GM20000 (cell line): ENCODE data around the gene XPO1.
"Not testable (repeated sequence)": the region's sequence is repeated elsewhere in the genome, so short reads cannot be mapped to it uniquely, and the experiment has no call there.

ENCODE experiments used
- DNase-seq: peaks from one replicate; pipeline ENCODE4 v3.0.0; 2012; ENCODE audit warnings: low spot score
- TF ChIP-seq, protein P1 (sequence below): IDR thresholded peaks from 2 replicates; pipeline ENCODE4 v1.5.1; 2012; ENCODE audit warnings: mild to moderate bottlenecking, control low read depth; ENCODE audit errors: extremely low read depth, missing control alignments

Gene XPO1

DNA sequence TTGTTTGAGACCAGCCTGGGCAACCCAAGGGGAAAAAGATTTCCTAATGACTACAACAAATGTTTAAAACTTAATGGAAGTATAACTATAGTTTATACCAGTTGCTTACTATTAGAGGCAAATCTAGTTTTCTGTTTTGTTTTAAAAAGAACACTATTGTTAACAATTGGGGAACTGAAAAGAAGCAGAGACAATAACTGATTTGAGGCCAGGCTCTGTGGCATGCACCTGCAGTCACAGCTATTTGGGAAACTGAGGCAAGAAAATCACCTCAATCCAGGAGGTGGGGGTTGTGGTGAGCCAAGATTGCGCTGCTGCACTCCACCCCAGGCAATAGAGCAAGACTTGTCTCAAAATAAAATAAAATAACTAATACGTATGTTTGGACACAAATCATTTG is 39.1 kb downstream of the XPO1 start:
- TF ChIP-seq, protein P1, sequence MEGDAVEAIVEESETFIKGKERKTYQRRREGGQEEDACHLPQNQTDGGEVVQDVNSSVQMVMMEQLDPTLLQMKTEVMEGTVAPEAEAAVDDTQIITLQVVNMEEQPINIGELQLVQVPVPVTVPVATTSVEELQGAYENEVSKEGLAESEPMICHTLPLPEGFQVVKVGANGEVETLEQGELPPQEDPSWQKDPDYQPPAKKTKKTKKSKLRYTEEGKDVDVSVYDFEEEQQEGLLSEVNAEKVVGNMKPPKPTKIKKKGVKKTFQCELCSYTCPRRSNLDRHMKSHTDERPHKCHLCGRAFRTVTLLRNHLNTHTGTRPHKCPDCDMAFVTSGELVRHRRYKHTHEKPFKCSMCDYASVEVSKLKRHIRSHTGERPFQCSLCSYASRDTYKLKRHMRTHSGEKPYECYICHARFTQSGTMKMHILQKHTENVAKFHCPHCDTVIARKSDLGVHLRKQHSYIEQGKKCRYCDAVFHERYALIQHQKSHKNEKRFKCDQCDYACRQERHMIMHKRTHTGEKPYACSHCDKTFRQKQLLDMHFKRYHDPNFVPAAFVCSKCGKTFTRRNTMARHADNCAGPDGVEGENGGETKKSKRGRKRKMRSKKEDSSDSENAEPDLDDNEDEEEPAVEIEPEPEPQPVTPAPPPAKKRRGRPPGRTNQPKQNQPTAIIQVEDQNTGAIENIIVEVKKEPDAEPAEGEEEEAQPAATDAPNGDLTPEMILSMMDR = no peak
- DNase-seq = no peak

DNA sequence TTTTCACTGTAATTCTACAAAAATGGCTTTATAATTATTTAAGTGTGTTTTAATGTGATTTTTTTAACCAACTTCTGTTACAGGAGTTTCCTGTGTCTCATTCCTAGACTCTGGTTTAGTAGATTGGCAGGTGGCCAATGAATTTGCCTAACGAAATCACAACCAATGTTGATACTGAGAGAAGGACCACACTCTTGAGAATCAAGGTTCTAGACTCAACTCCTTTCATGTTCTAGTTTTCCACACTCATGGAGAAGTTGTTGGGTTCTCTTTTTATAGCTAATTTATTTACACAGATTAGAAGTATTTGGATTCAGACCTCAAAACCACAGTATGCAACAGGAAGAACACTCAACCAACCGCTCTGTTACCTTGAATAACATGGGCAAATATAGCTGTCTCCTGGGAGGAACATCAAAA is 44.6 kb downstream of the XPO1 start:
- DNase-seq = no peak
- TF ChIP-seq, protein P1 = no peak

DNA sequence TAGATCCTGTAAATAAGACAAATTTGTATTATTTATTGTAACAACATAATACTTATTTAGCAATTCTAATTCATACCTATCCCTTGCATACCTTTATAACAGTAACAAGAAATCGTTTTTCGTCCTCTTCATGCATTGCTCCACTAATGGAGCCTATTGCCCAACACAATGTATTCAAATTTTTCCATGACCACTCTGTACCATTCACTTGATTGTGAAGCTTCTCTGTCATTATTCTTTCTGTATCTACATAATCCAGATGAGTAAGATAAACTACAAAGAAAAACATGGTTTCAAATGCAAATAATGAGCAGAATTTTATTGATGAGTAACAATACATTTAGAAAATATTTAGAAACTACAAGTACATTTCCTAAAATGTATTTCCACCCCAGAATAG is 45.7 kb downstream of the XPO1 start:
- TF ChIP-seq, protein P1 = no peak
- DNase-seq = no peak

DNA sequence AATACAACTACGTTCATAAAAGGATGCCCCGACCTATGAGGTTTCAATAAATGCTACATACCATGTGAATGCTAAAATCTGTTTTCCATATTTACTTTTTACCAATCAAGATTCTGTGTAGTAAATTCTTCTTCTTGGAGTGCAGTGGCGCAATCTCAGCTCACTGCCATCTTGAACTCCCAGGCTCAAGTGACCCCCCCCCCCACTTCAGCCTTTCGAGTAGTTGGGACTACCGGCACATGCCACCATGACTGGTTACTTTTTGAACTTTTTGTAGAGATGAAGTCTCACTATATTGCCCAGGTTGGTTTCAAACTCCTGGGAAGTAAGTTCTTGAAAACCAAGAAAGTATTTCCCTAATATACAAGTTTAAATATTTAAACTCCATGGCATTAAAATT is 52.9 kb downstream of the XPO1 start:
- no peak for DNase-seq
- TF ChIP-seq, protein P1 = no peak

DNA sequence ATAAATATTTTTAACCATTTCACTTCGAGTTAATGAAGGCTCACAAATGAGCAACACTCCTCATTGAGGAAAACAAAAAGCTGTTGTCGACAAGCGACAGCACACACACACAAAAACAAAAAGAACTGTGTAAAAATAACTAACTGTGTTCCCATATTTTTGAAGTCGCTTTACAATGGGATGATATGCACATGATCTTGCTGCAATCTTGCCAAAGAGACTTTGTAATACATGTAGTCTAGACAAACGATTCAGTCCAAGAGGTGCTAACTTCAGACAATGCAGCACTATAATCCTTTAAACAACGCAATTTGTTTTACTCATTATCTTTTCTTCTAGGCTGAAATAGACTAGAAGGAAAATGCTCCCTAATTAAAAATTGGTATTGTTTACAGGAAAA is 60.1 kb downstream of the XPO1 start:
- TF ChIP-seq, protein P1 = no peak
- DNase-seq = no peak

DNA sequence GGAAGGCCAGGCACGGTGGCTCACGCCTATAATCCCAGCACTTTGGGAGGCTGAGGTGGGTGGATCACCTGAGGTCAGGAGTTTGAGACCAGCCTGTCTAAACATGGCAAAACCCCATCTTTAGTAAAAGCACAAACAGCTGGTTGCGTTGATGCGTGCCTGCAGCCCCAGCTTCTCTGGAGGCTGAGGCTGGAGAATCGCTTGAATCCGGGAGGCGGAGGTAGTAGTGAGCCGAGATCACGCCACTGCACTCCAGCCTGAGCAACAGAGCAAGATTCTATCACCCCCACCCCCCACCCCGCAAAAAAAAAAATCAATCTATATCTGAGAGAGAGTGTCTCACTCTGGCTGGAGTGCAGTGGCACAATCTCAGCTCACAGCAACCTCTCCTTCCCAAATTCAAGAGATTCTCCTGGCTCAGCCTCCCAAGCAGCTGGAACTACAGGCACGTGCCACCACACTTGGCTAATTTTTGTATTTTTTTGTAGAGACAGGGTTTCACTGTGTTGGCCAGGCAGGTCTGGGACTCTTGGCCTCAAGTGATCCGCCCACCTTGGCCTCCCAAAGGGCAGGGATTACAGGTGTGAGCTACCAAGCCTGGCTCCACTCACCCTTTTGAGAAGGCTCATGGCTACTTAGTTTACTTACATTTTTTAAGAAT is 61.1 kb downstream of the XPO1 start:
- DNase-seq = not testable (repeated sequence)

DNA sequence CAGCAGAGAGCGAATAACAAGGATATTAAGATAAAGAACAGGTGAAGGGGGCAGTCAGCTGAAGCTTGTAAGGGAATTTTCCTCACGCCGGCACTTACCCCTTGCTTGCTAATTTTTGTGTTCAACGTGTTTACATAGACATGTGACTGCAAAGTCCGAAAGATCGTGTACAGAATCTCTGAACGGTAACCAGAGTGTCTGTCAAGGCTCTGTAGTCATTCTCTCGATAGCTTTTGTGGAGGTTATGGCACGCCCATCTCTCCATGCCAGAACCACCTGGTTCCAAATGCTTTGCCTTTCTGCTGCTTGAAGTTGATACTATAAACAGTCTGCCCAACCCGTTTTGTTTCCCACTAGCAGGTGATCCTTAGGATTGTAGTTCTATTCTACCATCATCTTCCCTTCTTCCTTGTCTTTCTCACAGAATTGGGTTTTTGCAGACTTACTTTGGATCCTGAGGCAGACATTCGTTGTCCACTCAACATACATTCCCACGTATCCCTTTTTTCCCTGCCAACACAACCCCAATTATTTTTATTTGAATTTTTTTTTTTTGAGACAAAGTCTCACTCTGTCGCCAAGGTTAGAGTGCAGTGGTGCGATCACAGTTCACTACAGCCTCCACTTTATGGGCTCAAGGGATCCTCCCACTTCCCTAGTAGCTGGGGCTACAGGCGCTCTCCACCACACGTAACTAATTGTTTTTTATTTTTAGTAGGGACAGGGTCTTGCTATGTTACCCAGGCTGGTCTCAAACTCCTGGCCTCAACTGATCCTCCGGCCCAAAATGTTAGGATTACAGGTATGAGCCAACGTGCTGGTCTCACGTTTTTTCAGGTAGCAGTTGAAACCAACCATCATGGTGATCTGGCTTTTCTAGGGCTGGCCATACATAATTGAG is 66.0 kb downstream of the XPO1 start:
- DNase-seq = peak; percentile 28

More for the DNA sequence above, 66.0 kb downstream of the XPO1 start:
- TF ChIP-seq, protein P1 = no peak
